ENCODE data around the gene RHBDL1. TPM values are rescaled to one million over a fixed set of nuclear protein-coding genes. Genes with fewer than 3 reads are reported as not detected.
"Not testable (repeated sequence)": the region's sequence is repeated elsewhere in the genome, so short reads cannot be mapped to it uniquely, and the experiment has no call there.

RHBDL1 gene
- total and polyA plus RNA-seq, 4 donors, result 0.35 to 0.84 (median 0.70) TPM

- H3K27ac ChIP-seq (ENCODE audit: low read depth in 1 of 2, low read length in 2 of 2), result not testable (repeated sequence)
- 52% methylated on average over 13 of the region's 13 CpGs for WGBS
Observed at GRCh38 chr16:712740-713250, 37.3 kb downstream of the RHBDL1 start.

GRCh38 chr16:714079-714478 is 38.6 kb downstream of the RHBDL1 start:
- Histone ChIP-seq H3K4me1 (ENCODE audit: control insufficient read depth in 4 of 4, insufficient read depth in 4 of 4, low read length in 3 of 4) (peaks cover 17 to 29% (median 22%) of the 10 kb centered on the region in 4 donors), H3K4me3 (ENCODE audit: low read depth in 1 of 3, low read length in 3 of 3) (no peak overlapping the region), H3K27me3 (ENCODE audit: control insufficient read depth in 4 of 4, insufficient read depth in 4 of 4, low read length in 3 of 4) (peaks cover 0 to 7% (median under 1%) of the 10 kb centered on the region in 4 donors), H3K9ac (ENCODE audit: low read depth in 1 of 2, low read length in 2 of 2) (no peak overlapping the region), H3K27ac (ENCODE audit: low read depth in 1 of 2, low read length in 2 of 2) (no peak overlapping the region), H3K36me3 (ENCODE audit: control insufficient read depth in 4 of 4, insufficient read depth in 3 of 4, low read depth in 1 of 4, low read length in 3 of 4) (peaks cover 0 to 2% (median 0%) of the 10 kb centered on the region in 4 donors), H3K9me3 (ENCODE audit: control insufficient read depth in 4 of 4, low read length in 3 of 4) (no peaks in the 10 kb centered on the region)
- TF ChIP-seq, protein P1, sequence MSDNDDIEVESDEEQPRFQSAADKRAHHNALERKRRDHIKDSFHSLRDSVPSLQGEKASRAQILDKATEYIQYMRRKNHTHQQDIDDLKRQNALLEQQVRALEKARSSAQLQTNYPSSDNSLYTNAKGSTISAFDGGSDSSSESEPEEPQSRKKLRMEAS (IDR thresholded peaks at IDR 0.05), result no peak
- TF ChIP-seq EGR1 (IDR thresholded peaks at IDR 0.05; ENCODE audit: low read depth in 2 of 2) (no peak), TAF1 (conservative IDR thresholded peaks at IDR 0.05) (no peak), JUND (IDR thresholded peaks at IDR 0.05) (no peak), NR2F2 (IDR thresholded peaks at IDR 0.05) (no peak), HNF4A (conservative IDR thresholded peaks at IDR 0.05) (no peak), GABPA (IDR thresholded peaks at IDR 0.05 in 1 of 2, conservative IDR thresholded peaks at IDR 0.05 in 1 of 2) (no peak), CTCF (IDR thresholded peaks at IDR 0.05; ENCODE audit: low read depth, low read length, missing input control) (no peak), RAD21 (IDR thresholded peaks at IDR 0.05) (no peak), ATF3 (IDR thresholded peaks at IDR 0.05) (no peak), HNF4G (IDR thresholded peaks at IDR 0.05) (no peak)
- 80% methylated on average over 11 of the region's 11 CpGs for WGBS
- DNase-seq (ENCODE audit: low spot score), result no peak

More at GRCh38 chr16:712740-713250, 37.3 kb downstream of the RHBDL1 start:
- H3K4me3 ChIP-seq (ENCODE audit: low read depth in 1 of 3, low read length in 3 of 3); H3K36me3 ChIP-seq (ENCODE audit: control insufficient read depth in 4 of 4, insufficient read depth in 3 of 4, low read depth in 1 of 4, low read length in 3 of 4); DNase-seq (ENCODE audit: low spot score); H3K9me3 ChIP-seq (ENCODE audit: control insufficient read depth in 4 of 4, low read length in 3 of 4); H3K9ac ChIP-seq (ENCODE audit: low read depth in 1 of 2, low read length in 2 of 2): not testable (repeated sequence)
- Histone ChIP-seq H3K4me1 (ENCODE audit: control insufficient read depth in 4 of 4, insufficient read depth in 4 of 4, low read length in 3 of 4) (peaks cover 17 to 29% (median 22%) of the 10 kb centered on the region in 4 donors), H3K27me3 (ENCODE audit: control insufficient read depth in 4 of 4, insufficient read depth in 4 of 4, low read length in 3 of 4) (peaks cover 0 to 10% (median 3%) of the 10 kb centered on the region in 4 donors)
- peak in 1 of 2 donors; percentile 58 for TF ChIP-seq RAD21 (IDR thresholded peaks at IDR 0.05)
- peak; percentile 11 for TF ChIP-seq CTCF (IDR thresholded peaks at IDR 0.05; ENCODE audit: low read depth, low read length, missing input control)

All from liver (tissue), 9 donors.